GM19452 (cell line): ENCODE results near the gene GALNT12.

Source experiments
- ATAC-seq: cut with Tn5 transposase; IDR thresholded peaks from one replicate; pipeline ENCODE4 v1.9.1; 2021; ENCODE audit not compliant: unreplicated experiment

Gene GALNT12

DNA sequence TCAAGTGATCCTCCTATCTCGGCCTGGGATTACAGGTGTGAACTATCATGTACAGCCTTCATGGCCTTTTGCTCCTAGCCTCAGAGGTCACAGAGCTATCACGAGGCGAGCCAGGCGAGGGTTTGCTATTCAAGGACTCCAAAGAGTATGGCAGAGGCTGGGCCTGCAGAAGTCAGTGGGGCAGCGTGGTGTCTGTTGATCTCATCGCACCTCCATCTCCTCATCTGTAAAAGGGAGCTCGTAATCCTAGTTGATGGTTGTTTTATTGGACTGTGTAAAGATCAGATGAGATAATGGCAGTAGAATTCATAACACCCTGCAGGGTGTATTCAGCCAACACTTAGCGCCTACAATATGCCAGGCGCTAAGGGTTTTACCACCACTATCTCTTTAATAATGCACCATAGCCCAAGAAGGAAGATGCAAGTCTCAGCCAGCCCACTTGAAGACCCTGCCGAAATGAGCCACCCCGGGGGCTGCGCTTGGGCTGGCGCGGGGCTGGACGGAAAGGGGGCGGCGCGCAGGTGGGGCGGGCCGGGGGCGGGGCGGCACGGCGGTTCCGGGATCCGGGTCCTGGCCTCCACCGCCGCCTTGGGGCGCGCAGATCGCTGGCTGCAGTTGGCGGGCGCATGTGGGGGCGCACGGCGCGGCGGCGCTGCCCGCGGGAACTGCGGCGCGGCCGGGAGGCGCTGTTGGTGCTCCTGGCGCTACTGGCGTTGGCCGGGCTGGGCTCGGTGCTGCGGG, at the start of gene GALNT12:
Gene GALNT12 (plus strand): TSS at position 601 of the 744 bp plus-strand sequence. CDS start 29 bp downstream, at position 630.
- no peak for ATAC-seq

DNA sequence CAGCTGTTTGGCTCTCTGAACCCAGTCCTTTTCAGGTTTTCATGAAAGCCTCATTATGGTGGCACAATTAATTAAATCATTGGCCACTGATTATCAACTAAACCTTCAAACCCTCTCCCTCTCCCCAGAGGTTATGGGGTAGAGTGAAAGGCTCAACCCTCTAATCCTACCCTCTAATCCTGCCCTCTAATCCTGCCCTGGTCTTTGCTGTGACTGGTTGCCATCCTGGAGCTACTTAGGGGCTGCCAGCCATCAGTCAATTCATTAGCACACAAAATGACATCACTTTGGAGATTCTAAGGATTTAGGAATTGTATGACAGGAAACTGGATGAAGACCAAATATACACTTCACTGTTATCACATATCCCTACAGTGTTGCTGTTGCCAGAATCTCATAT, 47.2 kb upstream of the GALNT12 start:
- ATAC-seq, result no peak

DNA sequence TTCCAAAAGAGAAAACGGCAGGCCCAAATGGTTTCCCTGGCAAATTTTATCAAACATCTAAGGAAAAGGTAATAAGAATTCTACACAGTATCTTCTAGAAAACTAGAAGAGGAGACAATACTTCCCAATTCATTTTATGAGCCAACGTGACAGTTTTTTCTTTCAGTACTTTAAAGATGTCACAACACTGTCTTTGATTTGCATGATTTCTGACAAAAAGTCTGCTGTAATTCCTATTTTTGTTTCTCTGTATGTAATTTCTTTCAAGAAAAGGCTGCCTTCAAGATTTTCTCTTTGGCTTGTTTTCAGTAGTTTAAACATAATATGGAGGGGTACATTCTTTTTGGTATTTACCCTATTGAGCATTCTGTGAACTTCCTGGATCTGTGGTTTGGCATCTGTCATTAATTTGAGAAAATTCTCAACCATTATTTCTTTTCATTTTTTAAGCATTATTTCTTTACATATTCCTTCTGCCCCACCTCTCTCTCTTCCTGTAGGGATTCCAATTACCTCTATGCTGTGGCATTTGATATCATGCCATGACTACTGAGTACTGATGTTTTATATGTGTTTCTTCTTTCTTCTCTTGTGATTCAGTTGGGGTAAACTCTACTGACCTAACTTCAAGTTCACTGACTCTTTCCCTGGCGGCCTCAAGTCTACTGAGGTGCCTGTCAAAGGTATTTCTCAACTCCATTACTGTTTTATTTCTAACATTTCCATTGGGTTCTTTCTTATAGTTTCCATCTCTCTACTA, 43.3 kb upstream of the GALNT12 start:
- ATAC-seq, result no peak

- ATAC-seq, result no peak
Measured at GRCh38 chr9:98765256-98765655, 42.2 kb upstream of the GALNT12 start.

GRCh38 chr9:98766586-98766985, 40.9 kb upstream of the GALNT12 start:
- no peak for ATAC-seq

- ATAC-seq, result no peak
Measured at GRCh38 chr9:98767196-98767595, 40.3 kb upstream of the GALNT12 start.

GRCh38 chr9:98767915-98768314, 39.6 kb upstream of the GALNT12 start:
- no peak for ATAC-seq

GRCh38 chr9:98768344-98768743, 39.1 kb upstream of the GALNT12 start:
- no peak for ATAC-seq

DNA sequence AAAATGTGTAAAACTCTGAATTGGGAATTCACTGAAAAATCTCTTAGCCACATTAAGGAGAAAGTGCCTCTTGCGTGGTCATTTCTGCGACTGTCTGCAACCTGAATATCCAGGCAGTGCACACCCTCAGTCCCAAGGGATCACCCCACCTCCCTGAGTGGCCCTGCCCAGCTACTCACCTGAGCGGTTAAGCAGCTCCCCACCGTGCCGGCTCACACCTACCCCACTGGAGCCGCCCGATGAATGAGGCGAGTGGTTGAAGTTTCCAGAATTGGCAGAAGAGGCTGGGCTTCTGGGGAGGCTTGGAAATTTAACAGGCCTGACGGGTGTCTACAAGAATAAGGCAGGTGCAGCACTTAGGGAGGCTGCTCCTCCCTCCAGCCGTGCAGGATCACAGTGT, 36.8 kb upstream of the GALNT12 start:
- ATAC-seq, result no peak

DNA sequence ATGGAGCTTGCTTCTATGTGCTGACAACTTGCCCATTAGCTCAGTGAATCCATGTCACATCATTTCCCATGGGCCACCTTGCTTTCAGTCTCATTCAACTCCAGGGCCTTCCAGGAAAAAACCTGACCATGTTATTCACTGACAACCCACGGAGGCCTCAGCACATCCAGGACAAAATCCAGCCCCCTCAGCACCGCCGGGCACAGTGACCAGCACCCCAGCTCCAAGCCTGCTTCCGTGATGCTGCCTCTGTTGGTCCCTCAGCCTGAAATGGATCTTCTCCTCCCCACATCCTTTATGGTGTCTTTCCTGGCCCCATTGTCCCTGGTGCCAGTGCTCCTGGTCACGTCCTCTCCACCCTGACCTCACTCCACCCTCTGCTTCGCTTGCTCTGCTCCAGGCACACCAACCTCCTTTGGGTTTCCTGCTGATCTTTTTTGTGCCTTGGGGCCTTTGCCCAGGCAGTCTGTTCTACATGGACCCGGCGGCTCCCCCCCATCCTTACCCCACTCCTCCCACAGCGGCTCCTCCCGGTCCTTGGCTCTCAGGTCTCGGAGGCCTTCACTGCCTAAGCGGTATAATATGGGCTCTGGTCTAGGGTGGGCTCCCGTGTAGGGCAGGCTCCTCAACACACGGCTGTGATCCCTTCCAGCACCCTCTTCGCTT, 36.1 kb upstream of the GALNT12 start:
- no peak for ATAC-seq

DNA sequence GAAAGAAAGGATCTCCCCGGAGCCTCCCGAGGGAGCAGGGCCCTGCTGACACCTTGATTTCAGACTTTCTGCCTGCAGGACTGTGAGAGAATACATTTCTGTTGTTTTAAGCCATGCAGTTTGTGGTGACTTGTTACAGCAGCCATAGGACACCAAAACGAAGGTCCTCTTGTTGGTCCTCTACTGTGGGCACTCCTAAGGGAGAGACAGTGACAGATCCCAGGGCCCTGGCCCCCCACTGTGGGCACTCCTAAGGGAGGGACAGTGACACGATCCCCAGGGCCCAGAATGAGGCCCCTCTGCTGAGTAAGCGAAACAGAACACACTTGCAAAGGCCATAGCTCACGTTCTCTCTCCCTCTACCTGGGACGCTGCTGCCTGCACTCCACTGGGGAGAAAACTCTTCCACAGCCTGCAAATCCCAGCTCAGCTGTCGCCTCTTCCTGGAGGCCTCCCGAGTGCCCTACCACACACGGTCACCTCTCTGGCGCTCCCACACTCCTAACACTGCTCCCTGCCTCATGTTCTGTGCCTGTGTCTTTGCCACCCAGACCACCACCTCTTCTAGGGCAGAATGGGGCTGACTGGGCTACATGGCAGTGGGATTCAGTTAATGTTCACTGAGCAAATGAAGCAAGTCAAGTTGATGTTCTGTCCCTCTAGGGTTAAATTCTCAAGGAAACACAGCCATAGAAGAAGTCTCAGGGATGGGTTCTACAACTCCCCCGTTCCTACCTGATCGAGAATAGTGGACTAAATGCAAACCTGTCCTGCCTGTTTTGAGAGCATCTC, 34.9 kb upstream of the GALNT12 start:
- no peak for ATAC-seq

GRCh38 chr9:98773721-98774120, 33.7 kb upstream of the GALNT12 start:
- ATAC-seq, result no peak

GRCh38 chr9:98774746-98775145, 32.7 kb upstream of the GALNT12 start:
- ATAC-seq, result no peak

GRCh38 chr9:98775831-98776441, 31.5 kb upstream of the GALNT12 start:
- ATAC-seq, result no peak

DNA sequence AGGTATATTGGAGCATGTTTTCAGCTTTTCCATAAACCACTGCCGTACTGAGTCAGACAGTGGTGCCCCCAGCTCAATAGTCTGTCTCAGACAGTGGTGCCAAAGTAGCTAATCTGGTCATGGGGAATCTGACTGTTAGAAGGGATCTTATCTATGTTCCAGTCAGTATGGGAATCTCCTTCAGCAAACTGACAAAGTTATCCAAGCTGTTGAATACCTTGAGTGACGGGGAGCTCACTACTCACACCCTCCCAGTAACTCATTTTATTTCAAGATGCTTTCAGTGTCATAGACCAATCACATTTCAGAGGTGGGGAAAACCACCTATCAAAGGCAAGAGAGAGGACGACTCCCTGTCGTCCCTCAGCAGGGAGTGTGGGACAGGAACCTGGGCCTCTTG, 29.9 kb upstream of the GALNT12 start:
- no peak for ATAC-seq

GRCh38 chr9:98778251-98778650, 29.2 kb upstream of the GALNT12 start:
- no peak for ATAC-seq

- ATAC-seq, result no peak
Measured at GRCh38 chr9:98778711-98779530, 28.5 kb upstream of the GALNT12 start.

DNA sequence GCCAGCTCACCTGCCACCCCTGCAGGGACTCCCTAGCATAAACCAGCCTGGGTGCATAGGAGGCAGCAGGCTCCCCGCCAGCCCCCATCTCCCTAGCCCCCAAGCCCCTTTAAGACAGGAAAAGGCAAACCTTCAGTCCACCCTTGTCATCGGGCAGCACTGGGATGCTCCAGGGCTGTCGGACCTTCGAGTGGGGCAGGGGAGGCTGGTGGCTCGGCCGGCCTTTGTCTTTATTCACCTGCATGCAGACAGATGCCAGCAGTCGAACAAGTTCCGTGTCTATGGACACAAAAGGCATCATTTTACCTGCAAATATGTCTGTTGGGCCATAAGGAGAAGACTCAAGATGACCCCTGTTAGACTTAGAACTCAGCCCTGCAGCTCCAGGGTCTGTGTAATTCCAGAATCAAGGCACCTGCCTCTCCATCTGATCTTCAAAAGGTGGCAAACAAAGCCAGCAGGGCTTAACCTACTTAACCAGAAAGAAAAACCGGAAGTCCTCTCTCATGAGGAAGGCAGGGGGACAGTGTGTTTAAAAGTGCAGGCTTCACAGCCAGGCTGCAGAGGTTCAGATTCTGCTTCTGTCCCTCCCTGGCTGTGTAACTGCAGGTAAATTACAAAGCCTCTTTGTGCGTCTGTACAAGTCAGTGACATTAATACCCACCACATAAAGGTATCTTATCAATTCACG, 27.3 kb upstream of the GALNT12 start:
- ATAC-seq, result no peak
